ENCODE results near the gene RAX2.
"Not testable (repeated sequence)": the region's sequence is repeated elsewhere in the genome, so short reads cannot be mapped to it uniquely, and the experiment has no call there.

GRCh38 chr19:3765757-3766156 lies 6.3 kb downstream of the RAX2 start:
- TF ChIP-seq ZNF274 (IDR thresholded peaks at IDR 0.05; ENCODE audit: low read depth, low read length); REST (IDR thresholded peaks at IDR 0.05; ENCODE audit: low read depth); POLR2A (IDR thresholded peaks at IDR 0.05; ENCODE audit: borderline replicate concordance, extremely low read depth, insufficient read depth, insufficient read length); SIN3A (IDR thresholded peaks at IDR 0.05; ENCODE audit: low read depth); JUND (IDR thresholded peaks at IDR 0.05); SP1 (IDR thresholded peaks at IDR 0.05; ENCODE audit: low read depth): not testable (repeated sequence)

Measured in HCT116 (cell line).